HG03571 (cell line): ENCODE data around the gene NALCN.
A peak's percentile ranks its signal among the peaks of the same experiment; 100 is the strongest.

Experiments used
- ATAC-seq: cut with Tn5 transposase; IDR thresholded peaks from one replicate; pipeline ENCODE4 v1.9.1; 2021; ENCODE audit not compliant: unreplicated experiment

Gene NALCN

DNA sequence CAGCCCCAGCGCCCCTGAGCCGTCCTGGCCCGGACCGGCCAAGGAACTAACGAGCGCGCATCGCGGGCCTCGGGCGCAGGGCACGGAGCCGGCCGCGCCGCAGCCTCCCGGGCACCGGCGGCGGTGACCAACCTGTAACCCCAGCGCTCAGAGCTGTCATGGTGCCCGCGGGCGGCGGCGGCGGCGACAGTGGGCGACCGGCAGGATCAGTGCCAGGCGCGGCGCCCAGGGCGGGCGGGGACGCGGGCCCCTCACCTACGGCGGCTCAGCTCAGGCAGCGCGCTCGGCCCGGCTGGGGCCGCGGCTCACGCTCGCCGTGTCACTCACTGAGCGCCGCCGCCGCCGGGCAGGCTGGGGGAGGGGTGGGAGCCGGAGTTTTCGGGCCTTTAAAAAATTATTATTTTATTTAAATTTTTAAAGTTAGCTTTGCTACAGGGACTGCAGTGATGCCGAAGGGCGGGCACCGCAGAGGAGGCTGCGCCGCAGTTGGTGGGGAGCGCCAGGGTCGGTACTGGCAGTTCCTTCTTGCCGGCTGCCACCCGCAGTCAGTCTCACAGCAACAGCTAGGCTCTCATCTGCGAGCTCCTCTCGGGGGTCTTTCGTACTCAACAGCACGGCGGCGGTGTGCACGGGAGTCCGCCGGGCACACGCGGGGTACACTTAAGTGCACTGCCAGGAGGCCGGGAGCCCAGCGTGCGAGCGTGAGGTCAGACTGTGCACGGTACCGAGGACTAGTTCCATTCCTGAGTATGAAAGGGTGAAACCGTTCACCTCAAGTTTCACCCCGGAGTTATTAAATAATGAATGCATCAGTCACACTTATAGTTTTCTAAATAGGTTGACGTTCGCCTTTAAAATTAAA, at the start of gene NALCN:
Gene NALCN, minus strand, starts transcription at position 328 of the 862 bp plus-strand sequence. CDS start 17,382 bp downstream, outside the sequence.
- no peak for ATAC-seq

DNA sequence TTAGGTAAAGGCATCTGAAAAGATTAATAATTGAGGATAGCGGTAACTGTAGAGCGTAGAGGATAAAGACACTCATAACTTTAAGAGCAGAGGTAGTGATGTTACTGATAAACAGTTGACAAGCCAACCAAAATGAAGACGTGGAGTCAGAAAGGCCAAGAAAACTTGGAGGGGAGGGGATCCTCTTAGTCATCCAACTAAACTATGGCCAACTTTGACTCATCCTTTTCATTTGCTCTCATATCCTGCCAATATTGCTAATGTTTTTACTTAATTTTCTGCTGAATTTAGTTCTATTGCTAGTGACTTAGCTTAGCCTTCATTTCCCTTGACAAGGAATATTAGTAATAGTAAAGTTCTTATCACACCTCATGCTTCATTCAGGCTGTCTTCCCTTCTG, 49.6 kb upstream of the NALCN start:
- no peak for ATAC-seq

DNA sequence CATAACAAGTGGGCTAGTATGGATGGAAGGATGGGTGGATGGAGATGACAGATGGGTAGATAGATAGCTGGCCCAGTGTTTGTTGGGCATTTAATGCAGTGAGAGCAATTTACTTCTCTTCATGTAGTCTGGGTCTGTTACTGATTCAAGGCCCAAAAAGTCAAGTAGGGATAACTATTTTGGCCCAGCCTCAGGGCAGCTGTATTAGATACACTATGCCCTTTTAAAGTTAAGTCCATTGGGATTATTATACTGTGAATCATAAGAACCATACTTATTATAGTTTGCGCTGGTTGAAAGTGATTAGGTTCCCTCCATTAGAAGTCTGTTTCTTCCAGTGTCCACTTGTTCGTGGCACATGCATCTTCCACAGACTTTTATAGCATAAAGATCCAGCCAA, 40.9 kb upstream of the NALCN start:
- ATAC-seq, result no peak

DNA sequence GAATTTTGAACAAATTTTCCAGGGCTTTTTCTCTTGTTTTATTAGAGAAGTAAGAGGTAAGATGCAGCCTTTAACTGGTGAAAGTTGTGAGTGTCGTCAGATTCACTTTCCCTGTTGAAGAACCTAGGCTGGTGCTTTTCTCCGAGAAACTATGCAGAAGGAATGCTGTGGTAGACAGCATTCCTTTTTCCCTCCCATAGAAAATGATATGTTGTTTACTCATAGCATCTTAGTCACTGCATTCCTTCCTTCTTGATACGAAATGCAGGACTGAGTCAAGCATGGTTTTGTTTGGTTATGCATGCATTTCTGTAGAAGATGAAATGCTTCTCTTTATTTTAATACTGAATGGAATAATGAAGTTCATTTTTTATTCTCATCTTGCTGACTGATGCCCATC, 39.6 kb upstream of the NALCN start:
- no peak for ATAC-seq

DNA sequence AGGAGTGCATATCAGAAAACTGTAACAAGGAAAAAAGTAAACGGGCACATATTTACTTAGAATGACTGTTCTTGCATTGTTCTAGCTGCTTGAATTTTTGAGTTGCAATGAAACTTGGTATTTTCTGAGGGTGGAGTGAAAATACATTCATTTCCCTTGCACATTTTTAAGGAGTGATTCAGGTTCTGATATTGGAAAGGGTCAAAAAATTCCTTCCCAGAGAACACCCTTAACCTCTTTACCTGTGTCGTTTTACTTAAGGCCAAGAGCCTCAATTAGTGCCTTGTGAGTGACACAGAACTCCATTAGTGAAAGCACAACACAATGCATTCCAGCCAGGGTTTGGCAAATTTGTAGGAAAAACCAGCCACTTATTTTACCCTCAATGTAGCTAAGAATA, 38.5 kb upstream of the NALCN start:
- no peak for ATAC-seq

DNA sequence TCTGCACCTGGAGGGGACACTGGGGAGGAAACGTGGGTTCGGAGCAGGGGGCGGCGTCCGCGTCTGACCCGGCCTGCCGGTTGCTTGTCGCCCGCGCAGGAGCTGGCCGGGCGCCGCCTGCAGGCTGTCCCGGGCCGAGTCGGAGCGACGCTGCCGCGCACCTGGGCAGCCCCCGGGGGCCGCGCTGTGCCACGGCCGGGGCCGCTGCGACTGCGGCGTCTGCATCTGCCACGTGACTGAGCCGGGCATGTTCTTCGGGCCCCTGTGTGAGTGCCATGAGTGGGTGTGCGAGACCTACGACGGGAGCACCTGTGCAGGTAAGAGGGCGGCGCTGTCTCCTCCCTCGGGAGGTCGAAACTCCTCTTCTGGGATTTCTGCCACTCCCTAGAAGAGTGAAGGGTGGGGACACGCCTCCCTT, 37.5 kb upstream of the NALCN start:
- ATAC-seq, result no peak

DNA sequence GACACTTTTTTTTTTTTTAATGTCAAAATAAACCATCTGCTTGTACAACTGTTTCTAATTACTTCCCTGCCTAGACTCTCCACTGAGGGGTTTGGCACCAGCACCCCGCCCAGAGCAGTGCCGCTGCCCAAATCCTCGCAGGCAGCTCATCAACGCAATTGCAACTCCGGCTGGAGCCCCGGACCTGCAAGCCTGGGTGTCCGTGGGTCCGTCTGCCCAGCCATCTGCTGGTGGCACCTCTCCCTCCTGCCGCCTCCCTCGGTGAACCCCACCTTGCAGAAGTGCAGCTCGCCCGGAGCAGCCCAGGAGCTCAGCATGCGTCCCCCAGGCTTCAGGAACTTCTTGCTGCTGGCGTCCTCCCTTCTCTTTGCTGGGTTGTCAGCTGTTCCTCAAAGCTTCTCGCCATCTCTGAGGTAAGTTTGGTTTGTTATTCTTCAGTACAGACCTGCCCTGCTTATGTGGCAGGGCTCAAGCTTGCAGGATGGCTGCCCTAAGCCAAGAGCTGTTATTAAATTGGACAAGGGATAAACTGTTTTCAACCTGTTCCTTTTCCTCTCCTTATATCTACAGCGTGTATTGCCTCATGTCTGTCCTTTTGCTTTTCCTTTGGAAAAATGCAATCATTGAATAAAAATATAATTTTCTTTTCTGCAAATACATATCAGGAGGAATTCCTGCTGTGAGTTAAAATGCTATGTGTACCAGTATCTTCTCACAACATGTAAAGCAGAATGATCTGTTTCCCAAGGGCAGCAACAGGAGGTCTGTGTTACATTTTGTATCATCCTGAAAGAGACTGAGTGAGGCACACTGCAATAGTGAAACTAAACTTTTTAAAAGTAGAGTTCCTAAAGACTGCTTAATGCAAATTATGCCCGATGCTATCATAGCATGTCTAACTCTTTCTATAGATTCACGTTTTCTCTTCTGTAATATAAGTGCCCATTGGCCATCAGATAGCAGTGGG, 36.5 kb upstream of the NALCN start, which contains the start of gene ITGBL1:
Gene ITGBL1, plus strand, starts transcription at position 157 of the 967 bp plus-strand sequence. Its CDS starts 159 bp downstream, at position 316.
- peak; percentile 53 for ATAC-seq

DNA sequence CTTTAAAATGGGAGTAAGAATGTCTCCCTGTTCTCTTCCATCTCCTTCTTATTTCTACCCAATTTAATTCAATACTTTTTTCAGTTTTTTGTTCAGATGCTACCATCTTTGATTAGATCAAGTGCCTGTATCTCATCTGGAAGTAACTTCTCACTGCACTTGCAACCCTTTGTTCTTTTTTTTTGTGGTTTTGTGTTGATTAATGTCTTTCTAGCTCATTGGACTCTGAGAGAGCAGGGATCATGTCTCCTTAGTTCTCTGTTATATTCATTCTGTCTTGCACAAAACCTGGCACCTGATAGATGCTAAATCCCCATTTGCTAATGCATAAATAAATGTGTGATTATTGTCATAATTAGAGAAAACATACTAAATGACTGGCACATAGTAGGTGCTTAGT, 35.3 kb upstream of the NALCN start:
- no peak for ATAC-seq

DNA sequence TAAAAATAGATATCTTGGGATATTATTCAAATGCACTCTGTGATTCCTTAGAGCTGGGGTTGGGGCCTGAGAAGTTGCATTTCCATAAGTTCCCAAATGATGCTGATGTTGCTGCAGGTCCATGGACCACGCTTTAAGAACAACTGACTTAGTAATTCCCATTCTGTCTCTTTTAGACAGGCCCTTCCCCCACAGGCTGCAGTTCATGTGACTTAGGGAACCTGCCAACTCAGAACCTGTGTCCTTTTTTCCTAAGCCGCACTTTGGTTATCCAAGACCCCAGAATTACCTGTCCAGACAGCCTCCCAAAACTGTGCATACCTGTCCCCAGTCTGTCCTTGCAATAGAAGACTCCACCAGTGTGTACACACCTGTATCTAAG, 34.4 kb upstream of the NALCN start:
- ATAC-seq, result no peak

DNA sequence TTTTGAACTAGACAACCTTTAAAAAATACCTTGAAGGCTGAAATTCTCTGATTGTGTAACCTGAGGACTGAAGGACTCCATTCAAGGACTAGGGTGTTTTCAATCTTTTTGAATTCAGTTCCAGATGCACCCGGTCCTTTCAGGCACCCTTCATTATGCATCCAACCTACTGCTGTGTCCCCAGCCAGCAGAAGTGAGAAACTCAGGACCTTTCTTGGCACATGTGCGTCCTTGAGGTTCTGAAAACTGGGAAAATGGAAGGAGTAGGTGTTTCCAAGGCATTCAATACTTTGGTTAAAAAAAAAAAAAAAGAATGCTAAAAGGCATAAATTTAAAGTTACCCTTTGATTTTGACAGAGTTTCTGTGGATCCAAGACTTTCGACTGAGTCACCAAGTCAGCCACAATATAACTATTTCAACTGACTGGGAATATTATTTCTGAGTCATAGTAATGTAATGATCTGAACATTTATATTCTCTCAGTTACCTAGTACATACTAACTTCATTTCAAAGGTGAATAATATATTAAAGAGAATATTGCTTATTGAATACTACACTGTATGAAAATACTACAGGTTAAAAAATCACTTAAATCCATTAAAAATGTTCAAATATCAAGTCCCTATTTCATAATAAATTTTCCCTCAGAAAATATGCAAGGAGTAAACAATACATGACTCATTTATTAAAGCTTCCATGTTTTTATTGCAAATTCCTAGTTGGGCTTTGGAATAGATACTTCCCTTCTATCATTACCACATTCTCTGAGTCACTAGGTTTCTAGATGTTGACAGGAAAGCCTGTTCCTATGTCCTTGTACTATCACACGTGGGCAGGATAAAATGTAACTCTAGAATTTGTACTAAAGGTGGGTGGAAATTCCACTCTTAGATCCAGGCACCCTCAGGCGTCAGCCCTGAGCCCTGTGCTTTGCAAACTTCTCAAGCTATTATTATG, 33.8 kb upstream of the NALCN start:
- no peak for ATAC-seq

DNA sequence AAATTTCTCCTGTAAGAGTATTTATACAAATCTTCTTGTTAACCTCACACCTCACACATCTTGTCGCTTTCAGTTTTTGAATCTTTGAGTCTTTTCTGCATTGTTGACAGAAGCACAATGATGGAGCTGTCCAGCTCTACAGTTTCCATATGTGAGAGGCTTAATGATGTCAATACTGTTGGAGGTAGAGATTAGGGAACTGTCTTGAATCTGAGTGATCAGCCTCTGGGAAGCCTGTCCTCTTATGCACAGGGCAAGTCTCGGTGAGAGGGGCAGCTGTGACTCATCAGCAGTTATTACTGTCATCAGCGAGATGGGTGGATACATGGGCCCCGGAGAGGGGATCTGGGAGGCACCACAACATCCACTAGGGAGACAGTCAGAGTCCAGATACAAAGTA, 31.5 kb upstream of the NALCN start:
- no peak for ATAC-seq

DNA sequence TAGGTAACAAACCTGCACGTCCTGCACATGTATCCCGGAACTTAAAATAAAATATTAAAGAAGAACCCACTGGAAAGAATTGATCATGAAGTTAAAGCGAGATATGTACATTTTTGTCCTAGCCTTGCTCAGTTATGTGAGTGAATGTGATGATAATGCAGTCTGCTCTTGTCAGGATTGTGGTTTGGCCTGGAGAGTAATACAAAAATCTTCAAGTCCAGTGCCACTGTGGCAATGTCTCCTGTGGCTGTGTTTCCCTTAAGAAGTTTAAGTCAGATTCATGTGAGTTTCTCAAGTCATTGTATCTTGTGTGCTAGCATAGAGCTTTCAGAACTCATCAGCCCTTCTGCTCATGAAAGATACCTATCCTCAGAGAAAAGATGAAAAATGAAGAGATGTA, 18.2 kb upstream of the NALCN start:
- ATAC-seq, result no peak

DNA sequence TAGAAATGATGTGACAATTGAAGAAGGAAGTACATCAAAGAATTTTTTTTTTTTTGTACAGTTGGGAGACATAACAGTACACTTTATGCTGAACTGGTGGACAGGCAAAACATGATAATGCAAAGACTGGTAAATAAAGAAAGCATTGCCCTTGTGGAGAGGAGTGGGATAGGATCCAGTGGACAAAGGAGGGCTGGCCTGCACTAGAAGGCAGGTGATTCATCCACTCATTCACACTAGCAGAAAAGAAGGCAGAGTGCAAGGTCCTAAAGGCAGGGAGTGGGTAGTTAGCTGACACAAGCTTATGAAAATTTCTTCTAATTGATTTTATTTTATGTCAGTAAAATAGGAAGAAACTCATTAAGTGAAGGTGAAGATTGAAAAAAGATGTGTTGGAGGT, 17.6 kb upstream of the NALCN start:
- ATAC-seq, result no peak

DNA sequence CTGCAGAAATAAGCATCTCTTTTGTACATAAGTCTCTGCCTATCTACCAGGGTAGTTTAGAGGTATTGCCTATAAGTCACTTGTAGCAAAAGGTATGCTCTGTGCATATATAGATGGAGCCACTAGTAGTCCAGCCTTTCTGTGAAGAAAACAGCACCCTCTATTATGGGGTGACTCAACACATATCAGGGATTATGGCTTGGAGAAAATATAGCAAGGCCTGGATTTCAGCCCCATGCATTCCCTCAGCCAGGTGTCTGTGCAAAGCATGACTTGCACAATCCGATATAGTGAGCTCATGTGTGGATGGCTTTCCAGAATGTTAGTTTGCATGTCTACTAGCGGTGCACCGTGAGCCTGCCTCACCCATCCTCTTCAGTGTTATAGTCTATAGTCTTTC, 13.4 kb upstream of the NALCN start:
- ATAC-seq, result no peak

DNA sequence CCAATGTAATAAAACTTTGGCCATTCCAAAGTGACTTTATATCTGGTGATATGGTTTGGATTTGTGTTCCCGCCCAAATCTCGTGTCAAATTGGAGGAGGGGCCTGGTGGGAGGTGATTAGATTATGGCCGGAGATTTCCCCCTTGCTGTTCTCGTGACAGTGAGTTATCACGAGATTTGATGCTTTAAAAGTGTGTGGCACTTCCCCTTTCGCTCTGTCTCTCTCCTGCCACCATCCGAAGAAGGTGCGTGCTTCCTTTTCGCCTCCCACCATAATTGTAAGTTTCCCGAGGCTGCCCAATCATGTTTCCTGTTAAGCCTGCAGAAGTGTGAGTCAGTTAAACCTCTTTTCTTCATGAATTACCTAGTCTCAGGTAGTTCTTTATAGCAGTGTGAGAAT, 9.3 kb upstream of the NALCN start:
- no peak for ATAC-seq

DNA sequence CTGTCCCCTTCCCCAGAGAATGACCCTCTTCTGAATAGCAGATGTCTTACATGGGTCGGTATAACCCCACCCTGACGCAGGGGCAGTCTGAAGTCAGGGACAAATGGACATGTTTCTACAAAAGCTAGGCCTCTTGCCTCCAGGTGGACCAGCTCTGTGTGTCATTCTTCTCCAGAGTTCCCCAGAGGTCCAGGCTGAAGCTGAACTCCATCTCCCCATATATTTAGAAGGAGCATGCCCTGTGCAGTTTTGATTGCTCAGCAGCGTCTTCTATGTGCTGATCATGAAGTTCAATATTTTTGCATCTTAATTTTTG, 8.8 kb upstream of the NALCN start:
- ATAC-seq, result no peak

DNA sequence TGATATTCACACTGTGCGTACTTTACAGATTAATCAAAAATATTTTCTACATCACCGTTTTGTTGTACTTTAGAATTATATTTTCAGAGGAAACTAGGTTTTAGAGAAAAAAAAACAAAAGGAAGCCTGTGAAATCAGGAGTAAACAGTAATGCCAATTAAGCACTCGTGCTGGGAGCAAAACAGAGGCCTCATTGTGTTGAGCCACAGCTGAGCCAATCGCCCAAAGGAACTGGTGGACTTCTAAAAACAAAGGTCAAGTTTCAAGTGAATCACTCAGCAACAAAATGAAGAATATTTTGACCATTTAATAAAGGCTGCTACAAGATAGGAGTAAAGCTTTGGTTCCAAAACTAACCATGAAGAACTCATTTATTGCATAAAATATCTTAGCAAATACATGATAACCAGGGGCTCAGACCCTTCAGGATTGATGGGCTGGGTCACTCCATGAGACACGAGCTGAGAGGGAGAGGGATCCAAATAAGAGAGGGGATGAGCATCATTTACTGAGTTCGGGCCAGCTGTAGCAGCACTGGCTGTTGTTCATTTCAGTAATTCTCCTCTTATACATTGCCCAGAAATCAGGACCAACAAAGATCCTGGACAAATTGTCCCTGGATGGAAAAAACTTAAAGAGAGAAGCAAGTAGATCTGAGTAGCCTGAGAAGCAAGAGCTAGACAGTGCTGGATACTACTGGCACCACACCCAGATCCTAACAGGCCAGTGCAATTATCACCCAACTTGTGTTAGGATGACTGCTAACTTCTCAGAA, 8.3 kb upstream of the NALCN start:
- no peak for ATAC-seq

DNA sequence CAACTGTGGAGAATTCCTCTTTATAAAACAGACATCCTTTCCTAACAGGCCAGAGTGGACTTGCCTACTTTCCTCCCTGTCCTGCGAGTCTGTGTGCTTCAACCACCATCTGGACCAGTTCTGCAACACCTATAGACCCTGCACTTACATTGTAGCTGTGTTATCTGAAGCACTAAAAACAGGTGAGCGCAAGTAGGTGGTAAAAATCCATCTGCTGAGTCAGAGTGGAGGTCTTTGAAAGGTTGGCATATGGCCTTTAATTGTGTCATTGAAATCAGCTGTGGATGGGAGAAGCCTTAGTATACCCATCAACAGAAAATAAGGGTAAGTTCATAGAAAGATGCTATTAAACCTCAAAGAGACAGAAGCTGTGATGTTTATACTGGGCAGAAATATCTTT, 7.6 kb upstream of the NALCN start:
- ATAC-seq, result no peak

DNA sequence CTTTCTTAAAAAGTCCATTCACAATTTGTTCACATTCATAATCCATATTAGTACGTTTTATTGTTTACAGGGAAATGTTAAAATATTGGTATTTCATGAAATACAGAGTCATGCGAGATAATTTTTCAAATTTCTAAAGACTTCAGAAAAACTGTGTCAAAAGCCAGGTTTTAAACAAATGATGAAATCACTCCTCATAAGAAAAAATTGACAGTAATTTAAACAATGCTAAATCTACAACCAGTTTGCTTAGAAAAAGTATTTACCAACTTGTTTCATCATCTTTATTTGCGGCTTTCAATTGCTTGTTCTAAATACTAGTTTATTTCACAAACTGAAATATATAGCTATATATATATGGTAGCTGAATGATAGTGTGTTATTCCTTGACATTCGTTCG, 1.2 kb upstream of the NALCN start:
- no peak for ATAC-seq

DNA sequence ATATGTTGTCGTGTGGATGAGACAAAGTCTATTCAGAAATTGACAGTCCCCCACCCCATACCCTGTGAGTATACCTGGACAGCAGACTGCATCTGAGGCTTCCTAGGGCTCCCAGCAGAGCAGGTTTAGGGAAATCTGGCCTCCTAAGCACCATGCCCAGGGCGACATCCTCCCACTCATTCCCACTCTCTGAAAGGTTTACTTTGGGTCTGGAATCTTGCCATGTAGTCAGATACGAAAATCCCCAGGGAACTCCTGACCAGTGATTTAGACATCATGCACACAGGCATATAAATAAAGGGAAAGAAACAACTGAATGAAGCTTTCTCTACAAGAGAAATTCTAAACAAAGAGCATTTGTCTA, 717 bp upstream of the NALCN start:
- ATAC-seq, result no peak
